Measurements from ENCODE around the gene CAMKK2. TPM values are rescaled to one million over a fixed set of nuclear protein-coding genes. Genes with fewer than 3 reads are reported as not detected.

CAMKK2 gene
- total RNA-seq, 2 experiments from 2014 or later, result 21.1 to 27.6 TPM

- Histone ChIP-seq H3K4me3 (ENCODE audit: low read depth, low read length, poor library complexity, severe bottlenecking) (no peak overlapping the region), H2AFZ (ENCODE audit: low read length) (no peak overlapping the region), H4K20me1 (ENCODE audit: insufficient read depth, low read length) (no peaks in the 10 kb centered on the region), H3K79me2 (ENCODE audit: insufficient read depth, low read depth, low read length) (no peaks in the 10 kb centered on the region), H3K9me3 (ENCODE audit: low read length) (no peaks in the 10 kb centered on the region), H3K36me3 (ENCODE audit: insufficient read depth, low read length) (no peaks in the 10 kb centered on the region), H3K9me2 (ENCODE audit: insufficient read depth, low read length) (no peaks in the 10 kb centered on the region), H3K4me2 (ENCODE audit: low read length) (no peak overlapping the region), H3K27ac (ENCODE audit: low read depth, low read length, poor library complexity, severe bottlenecking) (no peak overlapping the region), H3K4me1 (ENCODE audit: insufficient read depth, low read length, poor library complexity, severe bottlenecking) (peaks cover 8% of the 10 kb centered on the region)
- ChIA-PET CTCF (ENCODE audit: unreplicated experiment) (no interaction called here), POLR2A (no interaction called here)
- TF ChIP-seq EZH2phosphoT487 (IDR thresholded peaks at IDR 0.05; ENCODE audit: borderline replicate concordance, low read depth, low read length) (no peak), CTCF (conservative IDR thresholded peaks at IDR 0.05; ENCODE audit: low read length) (no peak)
- no TSS peak for BruUV-seq (replicated peaks)
- intact Hi-C loops (cut with micrococcal nuclease; ENCODE audit: unreplicated experiment), result no loop called here
- DNase-seq (ENCODE audit: low spot score), result no peak
Measured at GRCh38 chr12:121188227-121188626, 108.3 kb downstream of the CAMKK2 start.

Other genes with a start within 250 kb of the CAMKK2 start
- gene P2RX7, start 163.8 kb downstream of the CAMKK2 start, total RNA-seq (2014; rRNA removed; shearing (Covaris generic)), result 0.13 and 0.33 TPM in 2 replicates
- 0.26 and 0.48 TPM in 2 replicates for gene P2RX7, start 163.8 kb downstream of the CAMKK2 start, total RNA-seq (2022)
- gene P2RX4, start 86.6 kb downstream of the CAMKK2 start, total RNA-seq (2014; rRNA removed; shearing (Covaris generic)), result 10.8 and 11.3 TPM in 2 replicates
- gene P2RX4, start 86.6 kb downstream of the CAMKK2 start, total RNA-seq (2022), result 17.5 and 17.7 TPM in 2 replicates
- 191 and 217 TPM in 2 replicates for gene ANAPC5, start 55.7 kb upstream of the CAMKK2 start, total RNA-seq (2014; rRNA removed; shearing (Covaris generic))
- gene ANAPC5, start 55.7 kb upstream of the CAMKK2 start, total RNA-seq (2022), result 186 and 193 TPM in 2 replicates
- gene RNF34, start 103.4 kb upstream of the CAMKK2 start, total RNA-seq (2014; rRNA removed; shearing (Covaris generic)), result 145 and 173 TPM in 2 replicates
- 85.4 and 87.8 TPM in 2 replicates for gene RNF34, start 103.4 kb upstream of the CAMKK2 start, total RNA-seq (2022)